Renal cortex interstitium (tissue), 11 donors: Measurements from ENCODE around the gene KCNK6. TPM values are rescaled to one million over a fixed set of nuclear protein-coding genes. Genes with fewer than 3 reads are reported as not detected.

Experiments
- DNase-seq, 11 donors: peaks; one replicate each; pipeline ENCODE4 v3.0.0-alpha.2; 2013; ENCODE audit warnings: low read depth in 9 of 11, low spot score in 4 of 11; ENCODE audit errors: extremely low read depth in 1 of 11
- polyA plus RNA-seq, 3 donors: library from polyadenylated mRNA; unstranded; fragments of 120-200 nt; gene quantifications; one replicate each; pipeline ENCODE4 v1.2.1, GENCODE V29; 2013; ENCODE audit not compliant: insufficient read length in 3 of 3

Gene KCNK6
- polyA plus RNA-seq, 3 donors = 3.0 to 4.0 (median 3.1) TPM

- DNase-seq = no peak
These were observed 31.4 kb upstream of the KCNK6 start for GRCh38 chr19:38288123-38288855.

GRCh38 chr19:38289955-38290354 lies 29.7 kb upstream of the KCNK6 start:
- no peak for DNase-seq

- DNase-seq = no peak
These were observed 29.0 kb upstream of the KCNK6 start for GRCh38 chr19:38290631-38291147.

- no peak for DNase-seq
These were observed 27.8 kb upstream of the KCNK6 start for GRCh38 chr19:38291855-38292254.

GRCh38 chr19:38293281-38293680 lies 26.4 kb upstream of the KCNK6 start:
- DNase-seq = no peak

- DNase-seq = no peak
These were observed 25.6 kb upstream of the KCNK6 start for GRCh38 chr19:38294090-38294489.

GRCh38 chr19:38298821-38299680 lies 20.6 kb upstream of the KCNK6 start:
- no peak for DNase-seq

- DNase-seq = no peak
These were observed 15.9 kb upstream of the KCNK6 start, which contains the start of gene C19orf33 for GRCh38 chr19:38303517-38304351. Gene C19orf33, plus strand, starts transcription at chr19:38304251. Its CDS starts 11 bp downstream, at chr19:38304262.

- DNase-seq = no peak
These were observed 15.2 kb upstream of the KCNK6 start for GRCh38 chr19:38304352-38304865.

GRCh38 chr19:38304866-38305429 lies 14.7 kb upstream of the KCNK6 start:
- DNase-seq = peak in 6 of 11 donors; percentile 60 to 87 (median 69)

- no peak for DNase-seq
These were observed 13.4 kb upstream of the KCNK6 start for GRCh38 chr19:38306236-38306635.

- DNase-seq = no peak
These were observed 12.6 kb upstream of the KCNK6 start for GRCh38 chr19:38307076-38307475.

- no peak for DNase-seq
These were observed 12.0 kb upstream of the KCNK6 start for GRCh38 chr19:38307597-38307996.

- DNase-seq = no peak
These were observed 11.5 kb upstream of the KCNK6 start for GRCh38 chr19:38308006-38308766.

GRCh38 chr19:38308926-38309614 lies 10.6 kb upstream of the KCNK6 start:
- no peak for DNase-seq

GRCh38 chr19:38309615-38310278 lies 9.9 kb upstream of the KCNK6 start:
- DNase-seq = no peak

- DNase-seq = no peak
These were observed 9.4 kb upstream of the KCNK6 start for GRCh38 chr19:38310279-38310670.
